ENCODE results near the gene HNRNPU. TPM values are rescaled to one million over a fixed set of nuclear protein-coding genes. Genes with fewer than 3 reads are reported as not detected.

The HNRNPU gene
- total RNA-seq, 4 donors from 2014 or later: 284 to 367 (median 323) TPM

GRCh38 chr1:244836584-244836983 lies 27.8 kb downstream of the HNRNPU start:
- Histone ChIP-seq H3K9me3 (no peaks in the 10 kb centered on the region), H3K27ac (peak overlapping the region; percentile 99 to 100 (median 100)), H3K27me3 (no peaks in the 10 kb centered on the region), H3K4me1 (peaks cover 5 to 58% (median 14%) of the 10 kb centered on the region in 3 donors), H3K4me3 (peak overlapping the region; percentile 82 to 97), H3K36me3 (peaks cover 0 to 8% of the 10 kb centered on the region in 2 donors)
- TF ChIP-seq POLR2AphosphoS5 (IDR thresholded peaks at IDR 0.05): no peak
- TF ChIP-seq POLR2A (IDR thresholded peaks at IDR 0.05): no peak
- ATAC-seq: no peak
- WGBS, 2 donors (ENCODE audit: low coverage in 1 of 2): 0 to 5% methylated on average over 3 of the region's 3 CpGs

- H3K27ac ChIP-seq: peak overlapping the region; percentile 99 to 100 (median 100)
- no peak for ATAC-seq
- peak; percentile 21 for TF ChIP-seq POLR2AphosphoS5 (IDR thresholded peaks at IDR 0.05)
- no peak for TF ChIP-seq CTCF (IDR thresholded peaks at IDR 0.05)
- no peak for TF ChIP-seq POLR2A (IDR thresholded peaks at IDR 0.05)
- TF ChIP-seq EP300 (IDR thresholded peaks at IDR 0.05): no peak
- peaks cover 0 to 8% of the 10 kb centered on the region in 2 donors for H3K36me3 ChIP-seq
- H3K4me1 ChIP-seq: peaks cover 5 to 53% (median 13%) of the 10 kb centered on the region in 3 donors
- WGBS, 2 donors (ENCODE audit: low coverage in 1 of 2): 0 to 3% methylated on average over 7 of the region's 7 CpGs
- peak overlapping the region; percentile 82 to 97 for H3K4me3 ChIP-seq
- no peaks in the 10 kb centered on the region for H3K27me3 ChIP-seq
- H3K9me3 ChIP-seq: no peaks in the 10 kb centered on the region
These were observed 28.2 kb downstream of the HNRNPU start for GRCh38 chr1:244836135-244836521.

GRCh38 chr1:244835276-244836134 lies 28.8 kb downstream of the HNRNPU start, which contains the start of gene COX20:
TSS of gene COX20 (plus strand) at chr1:244835658. CDS start at chr1:244835715, 57 bp downstream.
- TF ChIP-seq POLR2AphosphoS5 (IDR thresholded peaks at IDR 0.05) (peak; percentile 86), EP300 (IDR thresholded peaks at IDR 0.05) (no peak), CTCF (IDR thresholded peaks at IDR 0.05) (peak in 2 of 4 experiments; percentile 14 to 32), POLR2A (IDR thresholded peaks at IDR 0.05) (peak; percentile 43 to 64)
- H3K4me3 ChIP-seq: peak within 1 kb of the TSS; percentile 82 to 97
- 0% methylated on average over 3 to 5 of the region's 77 CpGs for WGBS, 2 donors (ENCODE audit: low coverage in 1 of 2)
- peaks cover 0 to 8% of the 10 kb centered on the region in 2 donors for H3K36me3 ChIP-seq
- peak; percentile 90 for ATAC-seq
- no peaks in the 10 kb centered on the region for H3K9me3 ChIP-seq
- peak within 1 kb of the TSS; percentile 99 to 100 (median 100) for H3K27ac ChIP-seq
- H3K27me3 ChIP-seq: no peaks in the 10 kb centered on the region
- H3K4me1 ChIP-seq: peaks cover 5 to 47% (median 10%) of the 10 kb centered on the region in 3 donors

- 0% methylated on average over 18 to 20 of the region's 49 CpGs for WGBS, 2 donors (ENCODE audit: low coverage in 1 of 2)
- Histone ChIP-seq H3K27me3 (no peaks in the 10 kb centered on the region), H3K4me1 (peaks cover 5 to 39% (median 10%) of the 10 kb centered on the region in 3 donors), H3K9me3 (no peaks in the 10 kb centered on the region), H3K4me3 (peak overlapping the region; percentile 82 to 97), H3K27ac (peak overlapping the region; percentile 99 to 100 (median 100)), H3K36me3 (peaks cover 0 to 8% of the 10 kb centered on the region in 2 donors)
- TF ChIP-seq POLR2AphosphoS5 (IDR thresholded peaks at IDR 0.05) (peak; percentile 79), CTCF (IDR thresholded peaks at IDR 0.05) (no peak), POLR2A (IDR thresholded peaks at IDR 0.05) (peak; percentile 26 to 39)
- peak; percentile 73 for ATAC-seq
These were observed 29.6 kb downstream of the HNRNPU start for GRCh38 chr1:244834543-244835275.
